Activated B cell treated with CpG ODN at 0.5 μM for 24 hours (primary cell): ENCODE measurements around the gene PAQR4. TPM values are rescaled to one million over a fixed set of nuclear protein-coding genes. Genes with fewer than 3 reads are reported as not detected.

Experiments
- ATAC-seq: fragments of 200-7000 bp; cut with Tn5 transposase; one replicate; pipeline ENCODE4 v1.10.0; 2021; ENCODE audit warnings: low read depth, mild to moderate bottlenecking, moderate library complexity
- CTCF ChIA-PET: fragments of 350-600 bp; sonication (Branson Sonifier 250); formaldehyde crosslinking; loops from one replicate; lab custom pipeline; 2021; ENCODE audit warnings: antibody characterized with exemption; lab: Charles Lee
- POLR2A ChIA-PET: fragments of 350-600 bp; sonication (Branson Sonifier 250); formaldehyde crosslinking; loops from one replicate; lab custom pipeline; 2021; ENCODE audit warnings: antibody characterized with exemption; lab: Charles Lee
- DNase-seq: peaks from one replicate; pipeline ENCODE4 v3.0.0; 2022
- H3K27ac Mint-ChIP-seq: one replicate; pipeline ENCODE4 v1.8.0; 2020; ENCODE audit warnings: mixed read lengths
- H3K27me3 Mint-ChIP-seq: one replicate; pipeline ENCODE4 v1.8.0; 2021; ENCODE audit warnings: mixed read lengths
- H3K36me3 Mint-ChIP-seq: one replicate; pipeline ENCODE4 v1.8.0; 2021; ENCODE audit warnings: low read depth, mixed read lengths
- H3K4me1 Mint-ChIP-seq: one replicate; pipeline ENCODE4 v1.8.0; 2021; ENCODE audit warnings: mixed read lengths
- H3K4me3 Mint-ChIP-seq: one replicate; pipeline ENCODE4 v1.8.0; 2020; ENCODE audit warnings: mild to moderate bottlenecking, mixed read lengths
- H3K9me3 Mint-ChIP-seq: one replicate; pipeline ENCODE4 v1.8.0; 2020; ENCODE audit warnings: mixed read lengths
- CTCF ChIP-seq: fragments of 200-600 bp; IDR thresholded peaks from one replicate; pipeline ENCODE4 v1.8.0; 2022; ENCODE audit warnings: antibody characterized with exemption, mild to moderate bottlenecking
- intact Hi-C: fragments of 100-400 bp; cut with micrococcal nuclease; formaldehyde crosslinking; loops from one replicate; pipeline ENCODE4 v1.15.1; 2024
- total RNA-seq: library from RNA; stranded (reverse); gene quantifications from 2 replicates; pipeline ENCODE4 v1.2.3, GENCODE V29; 2022

The PAQR4 gene
- total RNA-seq, 1 donor from 2014 or later = 2.7 TPM

GRCh38 chr16:2952679-2953078 lies 16.5 kb upstream of the PAQR4 start:
- DNase-seq (no peak), ATAC-seq (no peak)
- ChIA-PET POLR2A (interaction anchor here (0.6 kb wide), 2 partner anchors 66 to 182 kb away, joined by 3 to 8 read pairs; partner anchors contain the start of gene ZNF213), CTCF (no interaction called here)
- Mint-ChIP-seq H3K27ac (no peak overlapping the region), H3K4me1 (no peaks in the 10 kb centered on the region), H3K27me3 (peaks cover 14% of the 10 kb centered on the region), H3K9me3 (no peaks in the 10 kb centered on the region), H3K4me3 (no peak overlapping the region), H3K36me3 (peaks cover 7% of the 10 kb centered on the region)
- intact Hi-C loops = no loop called here
- TF ChIP-seq CTCF = no peak

GRCh38 chr16:2953706-2954627 lies 15.2 kb upstream of the PAQR4 start:
- Mint-ChIP-seq H3K4me3 (no peak overlapping the region), H3K36me3 (peaks cover 4% of the 10 kb centered on the region), H3K4me1 (no peaks in the 10 kb centered on the region), H3K27ac (no peak overlapping the region), H3K27me3 (peaks cover 15% of the 10 kb centered on the region), H3K9me3 (no peaks in the 10 kb centered on the region)
- DNase-seq (no peak), ATAC-seq (no peak)
- TF ChIP-seq CTCF = no peak
- CTCF ChIA-PET = no interaction called here
- intact Hi-C loops = no loop called here
- POLR2A ChIA-PET = no interaction called here

- intact Hi-C loops = no loop called here
- H3K36me3 Mint-ChIP-seq = no peaks in the 10 kb centered on the region
- ATAC-seq (no peak), DNase-seq (no peak)
- no peak for TF ChIP-seq CTCF
- peaks cover 19% of the 10 kb centered on the region for H3K27me3 Mint-ChIP-seq
- no peak overlapping the region for H3K4me3 Mint-ChIP-seq
- H3K4me1 Mint-ChIP-seq = no peaks in the 10 kb centered on the region
- no peak overlapping the region for H3K27ac Mint-ChIP-seq
- ChIA-PET POLR2A (interaction anchor here (0.6 kb wide), 1 partner anchor 591 kb away, joined by 4 read pairs; no protein-coding TSS in a partner anchor), CTCF (no interaction called here)
- H3K9me3 Mint-ChIP-seq = no peaks in the 10 kb centered on the region
Observed at GRCh38 chr16:2954656-2955381, 14.3 kb upstream of the PAQR4 start.

- H3K36me3 Mint-ChIP-seq = no peaks in the 10 kb centered on the region
- CTCF ChIA-PET = no interaction called here
- H3K27me3 Mint-ChIP-seq = peaks cover 23% of the 10 kb centered on the region
- ATAC-seq (no peak), DNase-seq (no peak)
- intact Hi-C loops = no loop called here
- no peak overlapping the region for H3K27ac Mint-ChIP-seq
- no peaks in the 10 kb centered on the region for H3K4me1 Mint-ChIP-seq
- no peak for TF ChIP-seq CTCF
- POLR2A ChIA-PET = interaction anchor here (0.6 kb wide), 2 partner anchors 592 to 1277 kb away, joined by 4 to 5 read pairs; partner anchors contain the start of gene JPT2
- no peaks in the 10 kb centered on the region for H3K9me3 Mint-ChIP-seq
- no peak overlapping the region for H3K4me3 Mint-ChIP-seq
Observed at GRCh38 chr16:2955438-2955778, 13.7 kb upstream of the PAQR4 start.
